Measurements from ENCODE around the gene ZFP36. TPM values are rescaled to one million over a fixed set of nuclear protein-coding genes. Genes with fewer than 3 reads are reported as not detected.

Gene ZFP36
- total RNA-seq, 1 donor from 2014 or later, result 4.0 TPM

- H3K4me1 Mint-ChIP-seq, result peaks cover 45% of the 10 kb centered on the region
- TF ChIP-seq CTCF (conservative IDR thresholded peaks at IDR 0.05), result no peak
- H3K27me3 Mint-ChIP-seq (ENCODE audit: low read depth), result peaks cover 27% of the 10 kb centered on the region
- DNase-seq (ENCODE audit: low read depth, low spot score), result no peak
- no peak overlapping the region for H3K27ac Mint-ChIP-seq (ENCODE audit: unreplicated experiment)
- no peaks in the 10 kb centered on the region for H3K36me3 Mint-ChIP-seq (ENCODE audit: low read depth)
- no peaks in the 10 kb centered on the region for H3K9me3 Mint-ChIP-seq
- H3K4me3 Mint-ChIP-seq, result peak overlapping the region; percentile 89
Measured at GRCh38 chr19:39405958-39406655, 540 bp upstream of the ZFP36 start.

- H3K4me3 Mint-ChIP-seq, result peak overlapping the region; percentile 93
- peaks cover 4% of the 10 kb centered on the region for H3K36me3 Mint-ChIP-seq (ENCODE audit: low read depth)
- peaks cover 3% of the 10 kb centered on the region for H3K9me3 Mint-ChIP-seq
- TF ChIP-seq CTCF (conservative IDR thresholded peaks at IDR 0.05), result no peak
- DNase-seq (ENCODE audit: low read depth, low spot score), result no peak
- peaks cover 45% of the 10 kb centered on the region for H3K4me1 Mint-ChIP-seq
- H3K27me3 Mint-ChIP-seq (ENCODE audit: low read depth), result peaks cover 38% of the 10 kb centered on the region
- no peak overlapping the region for H3K27ac Mint-ChIP-seq (ENCODE audit: unreplicated experiment)
Measured at GRCh38 chr19:39407410-39407659, 688 bp downstream of the ZFP36 start.

GRCh38 chr19:39407660-39408391 is 1.2 kb downstream of the ZFP36 start:
- TF ChIP-seq CTCF (conservative IDR thresholded peaks at IDR 0.05), result no peak
- Mint-ChIP-seq H3K27me3 (ENCODE audit: low read depth) (peaks cover 39% of the 10 kb centered on the region), H3K4me1 (peaks cover 41% of the 10 kb centered on the region), H3K27ac (ENCODE audit: unreplicated experiment) (no peak overlapping the region), H3K4me3 (peak overlapping the region; percentile 92), H3K9me3 (peaks cover 3% of the 10 kb centered on the region), H3K36me3 (ENCODE audit: low read depth) (peaks cover 4% of the 10 kb centered on the region)
- DNase-seq (ENCODE audit: low read depth, low spot score), result no peak

GRCh38 chr19:39408392-39409207 is 2.0 kb downstream of the ZFP36 start:
- H3K4me3 Mint-ChIP-seq, result peak overlapping the region; percentile 92
- TF ChIP-seq CTCF (conservative IDR thresholded peaks at IDR 0.05), result no peak
- H3K9me3 Mint-ChIP-seq, result peaks cover 3% of the 10 kb centered on the region
- peaks cover 39% of the 10 kb centered on the region for H3K27me3 Mint-ChIP-seq (ENCODE audit: low read depth)
- DNase-seq (ENCODE audit: low read depth, low spot score), result no peak
- peaks cover 4% of the 10 kb centered on the region for H3K36me3 Mint-ChIP-seq (ENCODE audit: low read depth)
- no peak overlapping the region for H3K27ac Mint-ChIP-seq (ENCODE audit: unreplicated experiment)
- peaks cover 39% of the 10 kb centered on the region for H3K4me1 Mint-ChIP-seq

- Mint-ChIP-seq H3K27ac (ENCODE audit: unreplicated experiment) (no peak overlapping the region), H3K4me1 (peaks cover 42% of the 10 kb centered on the region), H3K27me3 (ENCODE audit: low read depth) (peaks cover 39% of the 10 kb centered on the region), H3K4me3 (peak overlapping the region; percentile 92), H3K9me3 (peaks cover 3% of the 10 kb centered on the region), H3K36me3 (ENCODE audit: low read depth) (peaks cover 7% of the 10 kb centered on the region)
- TF ChIP-seq CTCF (conservative IDR thresholded peaks at IDR 0.05), result peak; percentile 39
- DNase-seq (ENCODE audit: low read depth, low spot score), result no peak
Measured at GRCh38 chr19:39409208-39410016, 2.8 kb downstream of the ZFP36 start.

All from neural crest cell (in vitro differentiated cells).